Activated CD4-positive, alpha-beta T cell treated with anti-CD3 and anti-CD28 coated beads for 48 hours (primary cell): ENCODE measurements around the gene DPYD.
A peak's percentile ranks its signal among the peaks of the same experiment; 100 is the strongest.

Experiments
- DNase-seq: peaks from one replicate; pipeline ENCODE4 v3.0.0-alpha.2; 2020

DPYD gene

GRCh38 chr1:97920832-97921571, at the start of gene DPYD:
TSS of gene DPYD (minus strand) at chr1:97921034. CDS start at chr1:97920922, 112 bp downstream.
- DNase-seq, result peak; percentile 88

- DNase-seq, result no peak
Observed at GRCh38 chr1:97960470-97960869, 39.6 kb upstream of the DPYD start.

GRCh38 chr1:97947695-97948094, 26.9 kb upstream of the DPYD start:
- no peak for DNase-seq

- no peak for DNase-seq
Observed at GRCh38 chr1:97943354-97943753, 22.5 kb upstream of the DPYD start.

- DNase-seq, result no peak
Observed at GRCh38 chr1:97942161-97943123, 21.6 kb upstream of the DPYD start.

- no peak for DNase-seq
Observed at GRCh38 chr1:97938285-97938642, 17.4 kb upstream of the DPYD start.

- DNase-seq, result no peak
Observed at GRCh38 chr1:97936976-97937375, 16.1 kb upstream of the DPYD start.

- DNase-seq, result no peak
Observed at GRCh38 chr1:97934491-97934890, 13.7 kb upstream of the DPYD start.

- no peak for DNase-seq
Observed at GRCh38 chr1:97929874-97930851, 9.3 kb upstream of the DPYD start.

- no peak for DNase-seq
Observed at GRCh38 chr1:97926017-97926708, 5.3 kb upstream of the DPYD start.

- DNase-seq, result no peak
Observed at GRCh38 chr1:97925151-97925550, 4.3 kb upstream of the DPYD start.

- DNase-seq, result no peak
Observed at GRCh38 chr1:97923811-97924210, 3.0 kb upstream of the DPYD start.

GRCh38 chr1:97920276-97920831, 480 bp downstream of the DPYD start:
- DNase-seq, result no peak

- DNase-seq, result no peak
Observed at GRCh38 chr1:97919585-97920261, 1.1 kb downstream of the DPYD start.

GRCh38 chr1:97918961-97919360, 1.9 kb downstream of the DPYD start:
- no peak for DNase-seq

GRCh38 chr1:97913506-97914139, 7.2 kb downstream of the DPYD start:
- no peak for DNase-seq

GRCh38 chr1:97911266-97912215, 9.3 kb downstream of the DPYD start:
- no peak for DNase-seq

GRCh38 chr1:97909266-97909665, 11.6 kb downstream of the DPYD start:
- no peak for DNase-seq

- DNase-seq, result no peak
Observed at GRCh38 chr1:97907886-97908285, 12.9 kb downstream of the DPYD start.
